OCI-LY3 (cell line): Measurements from ENCODE around the gene BCL6.

Experiments used
- H2AFZ ChIP-seq: fragments of 200-600, 300-600 bp; shearing (Covaris generic); 2 replicates; pipeline ENCODE4 v1.6.0; 2014; ENCODE audit warnings: antibody characterized with exemption, low read depth, low read length
- H3K27ac ChIP-seq: fragments of 200-600, 300-600 bp; sonication (generic); 2 replicates; pipeline ENCODE4 v1.5.1; 2014; ENCODE audit warnings: mild to moderate bottlenecking, low read length, moderate library complexity, mixed read lengths
- H3K27me3 ChIP-seq: fragments of 200-600, 300-600 bp; sonication (generic); 2 replicates; pipeline ENCODE4 v1.6.1; 2014; ENCODE audit warnings: low read depth, low read length, mixed read lengths
- H3K36me3 ChIP-seq: fragments of 200-600, 300-600 bp; sonication (generic); replicated peaks from 2 replicates; pipeline ENCODE3; 2014; ENCODE audit warnings: low read depth, low read length, mixed read lengths
- H3K4me1 ChIP-seq: fragments of 300-600, 200-600 bp; sonication (generic); 2 replicates; pipeline ENCODE4 v1.6.1; 2014; ENCODE audit warnings: low read length, mixed read lengths
- H3K4me2 ChIP-seq: fragments of 200-600, 300-600 bp; sonication (generic); 2 replicates; pipeline ENCODE4 v1.6.1; 2014; ENCODE audit warnings: low read length, mixed read lengths
- H3K4me3 ChIP-seq: fragments of 300-600, 200-600 bp; sonication (generic); 2 replicates; pipeline ENCODE4 v1.5.1; 2014; ENCODE audit warnings: antibody characterized with exemption, mild to moderate bottlenecking, low read length, moderate library complexity
- H3K79me2 ChIP-seq: fragments of 300-600, 200-600 bp; shearing (Covaris generic); 2 replicates; pipeline ENCODE4 v1.6.1; 2014; ENCODE audit warnings: mild to moderate bottlenecking, low read length, mixed read lengths
- H3K9ac ChIP-seq: fragments of 300-600, 200-600 bp; shearing (Covaris generic); 2 replicates; pipeline ENCODE4 v1.6.0; 2014; ENCODE audit warnings: mild to moderate bottlenecking, low read length, moderate library complexity
- H3K9me3 ChIP-seq: fragments of 200-600, 300-600 bp; shearing (Covaris generic); 2 replicates; pipeline ENCODE4 v1.6.1; 2014; ENCODE audit warnings: low read length, mixed read lengths; ENCODE audit not compliant: insufficient read depth
- H4K20me1 ChIP-seq: fragments of 200-600, 300-600 bp; sonication (generic); 2 replicates; pipeline ENCODE4 v1.6.1; 2016; ENCODE audit warnings: low read length, mixed read lengths; ENCODE audit not compliant: insufficient read depth
- CTCF ChIP-seq: fragments of 200-600, 300-600 bp; sonication (generic); IDR thresholded peaks from 2 replicates; pipeline ENCODE4 v1.5.1; 2014; ENCODE audit warnings: antibody characterized with exemption, low read length, low read depth
- EZH2phosphoT487 ChIP-seq: fragments of 200-600 bp; shearing (Covaris generic); IDR thresholded peaks from 2 replicates; pipeline ENCODE4 v1.6.1; 2018; ENCODE audit warnings: antibody characterized with exemption, mixed run types, low read depth

Gene BCL6

GRCh38 chr3:187705164-187705563 lies 40.1 kb downstream of the BCL6 start:
- Histone ChIP-seq H3K27me3 (0 out of 2 replicates have a peak, but pooled peaks cover 3% of the 10 kb centered on the region), H3K27ac (no peak overlapping the region), H3K9ac (no peak overlapping the region), H3K36me3 (no peaks in the 10 kb centered on the region), H3K4me3 (no peak overlapping the region), H3K4me1 (no peaks in the 10 kb centered on the region), H3K4me2 (no peak overlapping the region), H4K20me1 (no peaks in the 10 kb centered on the region), H3K79me2 (no peaks in the 10 kb centered on the region), H2AFZ (no peak overlapping the region), H3K9me3 (no peaks in the 10 kb centered on the region)
- TF ChIP-seq EZH2phosphoT487 (no peak), CTCF (no peak)

GRCh38 chr3:187702507-187703033 lies 42.7 kb downstream of the BCL6 start, which contains the start of gene RTP2:
RTP2 (minus strand) TSS chr3:187702557; CDS start chr3:187702128, 429 bp downstream.
- no peaks in the 10 kb centered on the region for H3K4me1 ChIP-seq
- no peak for TF ChIP-seq CTCF
- no peak within 1 kb of the TSS for H3K9ac ChIP-seq
- no peaks in the 10 kb centered on the region for H4K20me1 ChIP-seq
- no peak within 1 kb of the TSS for H3K4me2 ChIP-seq
- no peak within 1 kb of the TSS for H3K4me3 ChIP-seq
- no peaks in the 10 kb centered on the region for H3K36me3 ChIP-seq
- H2AFZ ChIP-seq = no peak within 1 kb of the TSS
- H3K27me3 ChIP-seq = 0 out of 2 replicates have a peak, but pooled peaks cover 5% of the 10 kb centered on the region
- H3K9me3 ChIP-seq = no peaks in the 10 kb centered on the region
- no peaks in the 10 kb centered on the region for H3K79me2 ChIP-seq
- no peak within 1 kb of the TSS for H3K27ac ChIP-seq

GRCh38 chr3:187700249-187700648 lies 45.0 kb downstream of the BCL6 start:
- no peak overlapping the region for H3K4me2 ChIP-seq

More at GRCh38 chr3:187700249-187700648, 45.0 kb downstream of the BCL6 start:
- no peak overlapping the region for H3K9ac ChIP-seq
- H3K27me3 ChIP-seq = peaks cover 15% of the 10 kb centered on the region
- peaks cover 7% of the 10 kb centered on the region for H3K4me1 ChIP-seq
- no peaks in the 10 kb centered on the region for H3K79me2 ChIP-seq
- H3K27ac ChIP-seq = no peak overlapping the region
- no peaks in the 10 kb centered on the region for H3K36me3 ChIP-seq
- H2AFZ ChIP-seq = no peak overlapping the region
- H3K9me3 ChIP-seq = no peaks in the 10 kb centered on the region
- H3K4me3 ChIP-seq = no peak overlapping the region
- TF ChIP-seq EZH2phosphoT487 = no peak
- no peak for TF ChIP-seq CTCF
- H4K20me1 ChIP-seq = no peaks in the 10 kb centered on the region
